GM23248 (cell line): ENCODE results near the gene GLRX.

Source experiments
- EZH2 ChIP-seq: fragments of 200-600 bp; sonication (generic); IDR thresholded peaks from 2 replicates; pipeline ENCODE4 v1.6.1; 2018; ENCODE audit warnings: antibody characterized with exemption, mild to moderate bottlenecking; ENCODE audit not compliant: insufficient read depth, poor library complexity, severe bottlenecking
- EZH2phosphoT487 ChIP-seq: fragments of 200-600 bp; sonication (generic); IDR thresholded peaks from 2 replicates; pipeline ENCODE4 v1.6.1; 2018; ENCODE audit warnings: antibody characterized with exemption, moderate library complexity, mild to moderate bottlenecking, low read depth; ENCODE audit not compliant: insufficient read depth

DNA sequence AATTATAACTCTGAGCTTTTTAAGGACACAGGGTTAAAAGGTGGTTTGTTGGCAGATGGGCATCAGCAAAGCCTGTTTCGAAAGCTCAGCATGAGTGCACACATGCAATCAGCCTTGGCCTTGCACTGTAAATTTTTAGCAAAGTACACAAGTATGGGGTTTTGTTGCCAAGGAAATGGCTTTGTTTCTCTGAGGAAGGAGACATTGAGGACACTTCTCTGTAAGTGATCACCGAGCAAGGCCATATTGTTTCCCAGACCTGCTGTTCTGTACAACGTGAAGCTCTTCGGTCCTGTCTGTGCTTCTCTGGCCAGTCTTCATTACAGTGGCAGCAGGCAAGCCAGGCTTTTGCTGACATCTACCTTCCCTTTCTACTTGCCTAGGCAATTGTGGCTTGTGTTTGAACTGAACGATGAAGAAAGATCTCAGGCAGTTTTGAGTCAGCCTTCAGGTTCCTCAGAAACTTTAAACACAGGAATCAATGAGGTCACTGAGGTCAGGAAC is 27.9 kb upstream of the GLRX start:
- TF ChIP-seq EZH2, result no peak
- no peak for TF ChIP-seq EZH2phosphoT487
